ENCODE data around the gene TOR1B.
"Not testable (repeated sequence)": the region's sequence is repeated elsewhere in the genome, so short reads cannot be mapped to it uniquely, and the experiment has no call there.

Gene TOR1B

GRCh38 chr9:129802833-129803675 lies at the start of gene TOR1B:
Gene TOR1B, plus strand, starts transcription at chr9:129803184. Its CDS starts 29 bp downstream, at chr9:129803213.
- no peak for TF ChIP-seq CTCF (IDR thresholded peaks at IDR 0.05)
- peak within 1 kb of the TSS; percentile 79 to 97 for H3K27ac ChIP-seq
- peak; percentile 96 for DNase-seq (ENCODE audit: low spot score)

GRCh38 chr9:129755151-129755550 lies 47.8 kb upstream of the TOR1B start:
- TF ChIP-seq CTCF (IDR thresholded peaks at IDR 0.05), result no peak
- no peak for DNase-seq (ENCODE audit: low spot score)
- H3K27ac ChIP-seq, result no peak overlapping the region
- H3K4me3 ChIP-seq, result no peak overlapping the region

More at GRCh38 chr9:129802833-129803675, at the start of gene TOR1B:
- peak within 1 kb of the TSS; percentile 100 for H3K4me3 ChIP-seq

GRCh38 chr9:129756191-129756590 lies 46.8 kb upstream of the TOR1B start:
- TF ChIP-seq CTCF (IDR thresholded peaks at IDR 0.05), result no peak
- no peak overlapping the region for H3K27ac ChIP-seq
- DNase-seq (ENCODE audit: low spot score), result no peak
- H3K4me3 ChIP-seq, result no peak overlapping the region

- H3K4me3 ChIP-seq, result no peak overlapping the region
- peak overlapping the region in 1 of 2 donors; percentile 4 for H3K27ac ChIP-seq
- DNase-seq (ENCODE audit: low spot score), result no peak
- TF ChIP-seq CTCF (IDR thresholded peaks at IDR 0.05), result no peak
Measured at GRCh38 chr9:129757045-129757444, 45.9 kb upstream of the TOR1B start.

GRCh38 chr9:129759319-129759718 lies 43.7 kb upstream of the TOR1B start:
- DNase-seq (ENCODE audit: low spot score), result no peak
- Histone ChIP-seq H3K4me3 (no peak overlapping the region), H3K27ac (no peak overlapping the region)
- no peak for TF ChIP-seq CTCF (IDR thresholded peaks at IDR 0.05)

- Histone ChIP-seq H3K4me3 (no peak overlapping the region), H3K27ac (peak overlapping the region in 1 of 2 donors; percentile 28)
- no peak for TF ChIP-seq CTCF (IDR thresholded peaks at IDR 0.05)
- no peak for DNase-seq (ENCODE audit: low spot score)
Measured at GRCh38 chr9:129759804-129760502, 43.0 kb upstream of the TOR1B start.

GRCh38 chr9:129760784-129761183 lies 42.2 kb upstream of the TOR1B start:
- not testable (repeated sequence) for DNase-seq (ENCODE audit: low spot score); H3K4me3 ChIP-seq
- peak overlapping the region in 1 of 2 donors; percentile 61 for H3K27ac ChIP-seq
